GM23248 (cell line): Measurements from ENCODE around the gene ARHGEF25.

Source experiments
- EZH2 ChIP-seq: fragments of 200-600 bp; sonication (generic); IDR thresholded peaks from 2 replicates; pipeline ENCODE4 v1.6.1; 2018; ENCODE audit warnings: antibody characterized with exemption, mild to moderate bottlenecking; ENCODE audit not compliant: insufficient read depth, poor library complexity, severe bottlenecking
- EZH2phosphoT487 ChIP-seq: fragments of 200-600 bp; sonication (generic); IDR thresholded peaks from 2 replicates; pipeline ENCODE4 v1.6.1; 2018; ENCODE audit warnings: antibody characterized with exemption, moderate library complexity, mild to moderate bottlenecking, low read depth; ENCODE audit not compliant: insufficient read depth

DNA sequence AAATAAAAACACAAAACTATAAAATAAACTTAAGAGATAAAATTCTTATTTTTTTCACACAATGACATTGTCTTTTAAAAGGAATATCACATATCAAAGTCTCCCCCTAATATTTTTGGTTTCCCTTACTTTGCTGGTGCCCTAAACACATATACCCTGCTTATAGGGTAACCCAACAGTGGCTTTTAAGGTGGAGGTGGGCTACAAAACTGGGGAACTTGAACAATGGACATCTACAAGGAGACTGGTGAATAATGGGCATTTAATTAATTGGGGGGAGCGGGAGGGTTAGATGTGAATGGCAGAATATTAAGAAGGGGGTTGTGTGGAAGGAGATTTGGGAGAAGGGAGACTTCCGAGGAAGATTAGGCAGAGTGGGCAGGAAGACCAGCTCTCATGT is 12.2 kb downstream of the ARHGEF25 start:
- TF ChIP-seq EZH2 (no peak), EZH2phosphoT487 (no peak)
